GM12874 (cell line): ENCODE data around the gene NEUROG2.

Experiments
- CTCF ChIP-seq: IDR thresholded peaks from 2 replicates; pipeline ENCODE4 v1.5.1; 2011; ENCODE audit warnings: low read depth, mild to moderate bottlenecking, control low read depth, low read length, moderate library complexity; ENCODE audit not compliant: insufficient read depth

The NEUROG2 gene

GRCh38 chr4:112492321-112492720 is 23.7 kb downstream of the NEUROG2 start:
- TF ChIP-seq CTCF = no peak

GRCh38 chr4:112485930-112486329 is 30.1 kb downstream of the NEUROG2 start:
- no peak for TF ChIP-seq CTCF

GRCh38 chr4:112473985-112474384 is 42.0 kb downstream of the NEUROG2 start:
- no peak for TF ChIP-seq CTCF

- no peak for TF ChIP-seq CTCF
Observed at GRCh38 chr4:112472318-112472717, 43.7 kb downstream of the NEUROG2 start.
